SK-N-SH treated with all-trans-retinoic acid at 6 μM for 48 hours (cell line): ENCODE results near the gene TMEM245.

Experiments
- ATAC-seq: fragments of 200-7000 bp; cut with Tn5 transposase; 3 replicates; pipeline ENCODE4 v1.9.1; 2020; ENCODE audit warnings: mild to moderate bottlenecking, moderate library complexity
- ARNTL ChIP-seq: fragments of 450-650 bp; formaldehyde crosslinking; IDR thresholded peaks from 2 replicates; pipeline ENCODE4 v1.5.0; 2020; ENCODE audit warnings: low read depth, mild to moderate bottlenecking, moderate library complexity, borderline replicate concordance
- BACH2 ChIP-seq: fragments of 250-450 bp; sonication (Bioruptor Pico); IDR thresholded peaks from 2 replicates; pipeline ENCODE4 v1.9.0; 2021; ENCODE audit warnings: mild to moderate bottlenecking, borderline replicate concordance
- CSDC2 ChIP-seq: fragments of 250-450 bp; sonication (Bioruptor Pico); IDR thresholded peaks from 2 replicates; pipeline ENCODE4 v1.5.0; 2020; ENCODE audit warnings: mild to moderate bottlenecking, moderate library complexity
- CSRNP3 ChIP-seq: fragments of 250-450 bp; sonication (Bioruptor Pico); IDR thresholded peaks from 2 replicates; pipeline ENCODE4 v1.5.1; 2021; ENCODE audit warnings: mild to moderate bottlenecking, moderate library complexity
- GLIS3 ChIP-seq: fragments of 250-450 bp; sonication (Bioruptor Pico); IDR thresholded peaks from 2 replicates; pipeline ENCODE4 v1.5.0; 2020; ENCODE audit warnings: mild to moderate bottlenecking, moderate library complexity
- ISL1 ChIP-seq: fragments of 250-450 bp; sonication (Bioruptor Pico); IDR thresholded peaks from 2 replicates; pipeline ENCODE4 v2.1.2; 2022; ENCODE audit warnings: mild to moderate bottlenecking, moderate library complexity
- OSR1 ChIP-seq: fragments of 250-450 bp; sonication (Bioruptor Pico); IDR thresholded peaks from 2 replicates; pipeline ENCODE4 v1.8.0; 2022; ENCODE audit warnings: moderate library complexity, mild to moderate bottlenecking, inconsistent platforms
- PATZ1 ChIP-seq: fragments of 250-450 bp; sonication (Bioruptor Pico); IDR thresholded peaks from 2 replicates; pipeline ENCODE4 v1.8.0; 2020; ENCODE audit warnings: mild to moderate bottlenecking, moderate library complexity, borderline replicate concordance
- POU6F1 ChIP-seq: fragments of 250-450 bp; sonication (Bioruptor Pico); IDR thresholded peaks from 2 replicates; pipeline ENCODE4 v1.8.0; 2021; ENCODE audit warnings: low read depth, mild to moderate bottlenecking, moderate library complexity, borderline replicate concordance
- PPARA ChIP-seq: fragments of 250-450 bp; sonication (Bioruptor Pico); IDR thresholded peaks from 2 replicates; pipeline ENCODE4 v1.5.0; 2020; ENCODE audit warnings: mild to moderate bottlenecking, borderline replicate concordance
- RARB ChIP-seq: fragments of 250-450 bp; sonication (Bioruptor Pico); IDR thresholded peaks from 2 replicates; pipeline ENCODE4 v1.8.0; 2021; ENCODE audit warnings: mild to moderate bottlenecking, moderate library complexity
- TCF4 ChIP-seq: fragments of 250-450 bp; sonication (Bioruptor Pico); IDR thresholded peaks from 2 replicates; pipeline ENCODE4 v1.8.0; 2021; ENCODE audit warnings: mild to moderate bottlenecking, moderate library complexity, borderline replicate concordance
- TOX ChIP-seq: fragments of 250-450 bp; sonication (Bioruptor Pico); IDR thresholded peaks from 2 replicates; pipeline ENCODE4 v1.8.0; 2021; ENCODE audit warnings: mild to moderate bottlenecking, moderate library complexity, borderline replicate concordance
- TSHZ2 ChIP-seq: fragments of 250-450 bp; sonication (Bioruptor Pico); IDR thresholded peaks from 2 replicates; pipeline ENCODE4 v1.5.0; 2020; ENCODE audit warnings: mild to moderate bottlenecking, moderate library complexity
- ZC3H10 ChIP-seq: fragments of 250-450 bp; sonication (Bioruptor Pico); IDR thresholded peaks from 2 replicates; pipeline ENCODE4 v1.5.1; 2021; ENCODE audit warnings: mild to moderate bottlenecking, moderate library complexity
- ZFP30 ChIP-seq: fragments of 450-650 bp; formaldehyde crosslinking; IDR thresholded peaks from 2 replicates; pipeline ENCODE4 v1.5.0; 2022; ENCODE audit warnings: mild to moderate bottlenecking, moderate library complexity
- ZNF565 ChIP-seq: fragments of 450-650 bp; formaldehyde crosslinking; conservative IDR thresholded peaks from 2 replicates; pipeline ENCODE4 v1.5.0; 2020; ENCODE audit warnings: low read depth, mild to moderate bottlenecking, moderate library complexity
- ZNF70 ChIP-seq: fragments of 450-650 bp; formaldehyde crosslinking; IDR thresholded peaks from 2 replicates; pipeline ENCODE4 v1.5.0; 2020; ENCODE audit warnings: mild to moderate bottlenecking, moderate library complexity

Gene TMEM245

DNA sequence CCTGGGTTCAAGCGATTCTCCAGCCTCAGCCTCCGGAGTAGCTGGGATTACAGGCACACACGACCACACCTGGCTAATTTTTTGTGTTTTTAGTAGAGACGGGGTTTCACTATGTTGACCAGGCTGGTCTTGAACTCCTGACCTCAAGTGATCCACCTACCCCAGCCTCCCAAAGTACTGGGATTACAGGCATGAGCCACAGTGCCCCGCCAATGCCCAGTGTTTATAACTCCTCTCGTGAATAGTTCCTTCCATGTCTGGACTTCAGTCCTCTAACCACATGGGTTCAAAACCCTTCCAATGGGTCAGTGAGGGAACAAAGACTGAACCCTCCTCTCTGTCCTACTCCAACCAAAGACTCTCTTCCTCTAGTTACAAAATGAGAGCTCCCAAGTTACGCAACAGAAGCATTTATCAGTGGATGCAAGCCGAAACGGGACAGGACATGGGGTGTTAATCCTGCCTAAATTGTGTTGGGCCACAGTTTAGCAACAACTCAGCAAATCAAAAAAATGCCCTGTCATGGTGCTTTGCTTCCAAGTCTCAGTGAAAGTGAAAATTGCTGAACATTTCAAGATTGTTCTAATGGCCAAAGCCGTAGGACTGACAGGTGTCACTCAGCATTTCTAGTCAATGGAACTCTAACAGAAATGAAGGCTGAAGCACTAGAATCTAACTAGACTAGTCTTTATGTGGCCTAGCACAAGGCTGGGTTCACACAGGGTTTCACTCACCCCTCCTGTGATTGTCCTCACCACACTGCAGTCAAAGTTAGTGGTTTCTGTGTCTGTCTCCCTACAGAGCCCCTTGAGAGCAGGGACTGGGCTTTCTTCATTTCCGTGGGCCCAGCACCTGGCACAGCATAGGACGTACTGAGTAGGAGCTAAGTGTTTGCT, 3.2 kb upstream of the TMEM245 start:
- ATAC-seq, result no peak
- TF ChIP-seq RARB (CRISPR knock-in tag) (no peak), CSRNP3 (no peak), ARNTL (no peak), BACH2 (CRISPR knock-in tag) (no peak), OSR1 (CRISPR knock-in tag) (no peak), ZNF70 (no peak), PATZ1 (CRISPR knock-in tag) (no peak), ZC3H10 (no peak), TCF4 (CRISPR knock-in tag) (no peak)
- TF ChIP-seq, all 23 proteins: peak for 0

DNA sequence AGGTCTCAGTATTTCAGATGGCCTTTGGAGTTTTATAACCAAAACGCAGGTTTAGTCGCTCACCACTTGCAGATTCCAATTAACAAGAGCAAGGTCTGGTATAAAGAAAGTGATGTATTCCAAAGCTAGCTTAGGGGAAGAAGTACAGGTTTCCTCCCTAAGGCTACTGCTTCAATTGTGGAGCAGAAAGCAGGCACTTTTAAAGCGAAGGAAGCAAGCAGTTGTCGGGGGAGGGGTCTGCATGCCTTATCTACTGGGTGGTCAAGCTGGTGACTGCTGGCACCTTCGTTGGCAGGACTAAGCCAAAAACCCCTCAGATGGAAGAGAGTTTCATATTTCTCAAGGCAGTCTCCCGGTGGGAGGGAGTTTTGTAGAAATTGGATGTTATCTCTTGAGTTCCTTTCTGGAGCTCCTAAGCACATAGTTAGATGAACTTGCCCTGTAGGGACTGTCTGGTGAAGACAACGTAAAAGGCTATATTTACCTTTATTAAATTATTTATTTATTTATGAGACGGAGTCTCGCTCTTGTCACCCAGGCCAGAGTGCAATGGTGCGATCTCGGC, 1.6 kb upstream of the TMEM245 start:
- no peak for ATAC-seq

More for the DNA sequence above, 1.6 kb upstream of the TMEM245 start:
- TF ChIP-seq ZNF565 (no peak), PPARA (CRISPR knock-in tag) (no peak), ZFP30 (CRISPR knock-in tag) (no peak), ZNF70 (no peak), CSDC2 (CRISPR knock-in tag) (no peak), TSHZ2 (CRISPR knock-in tag) (no peak), POU6F1 (CRISPR knock-in tag) (no peak), ISL1 (CRISPR knock-in tag) (no peak), GLIS3 (CRISPR knock-in tag) (no peak), TOX (no peak), PATZ1 (CRISPR knock-in tag) (no peak), OSR1 (CRISPR knock-in tag) (no peak), CSRNP3 (no peak)
